ENCODE data around the gene MAPKBP1.

Gene MAPKBP1

GRCh38 chr15:41801185-41801584, 26.9 kb downstream of the MAPKBP1 start:
- H3K4me2 ChIP-seq (ENCODE audit: low read depth, low read length) = no peak overlapping the region
- H3K36me3 ChIP-seq (replicated peaks; ENCODE audit: insufficient read depth, low read length) = no peaks in the 10 kb centered on the region
- H3F3A ChIP-seq (ENCODE audit: insufficient read depth, low read length) = no peaks in the 10 kb centered on the region
- H3K27me3 ChIP-seq (replicated peaks; ENCODE audit: insufficient read depth, low read length) = no peaks in the 10 kb centered on the region
- H4K20me1 ChIP-seq (ENCODE audit: insufficient read depth, low read length) = no peaks in the 10 kb centered on the region
- H3K79me2 ChIP-seq (ENCODE audit: low read length) = no peaks in the 10 kb centered on the region
- H3K9me3 ChIP-seq (replicated peaks; ENCODE audit: insufficient read depth, low read length) = no peaks in the 10 kb centered on the region
- no peak overlapping the region for H3K27ac ChIP-seq (ENCODE audit: low read length)
- no peaks in the 10 kb centered on the region for H3K4me1 ChIP-seq (ENCODE audit: low read length)
- no peak for DNase-seq
- H2AFZ ChIP-seq (ENCODE audit: low read length) = no peak overlapping the region
- no peak overlapping the region for H3K9ac ChIP-seq (ENCODE audit: low read length)
- no peaks in the 10 kb centered on the region for H3K9me2 ChIP-seq (replicated peaks; ENCODE audit: insufficient read depth, low read length)
- H3K4me3 ChIP-seq (ENCODE audit: low read length) = no peak overlapping the region
- no peak for TF ChIP-seq CTCF (IDR thresholded peaks at IDR 0.05; ENCODE audit: low read length)
- TF ChIP-seq EZH2phosphoT487 (IDR thresholded peaks at IDR 0.05; ENCODE audit: low read length) = no peak
- no peak for TF ChIP-seq EZH2 (optimal IDR thresholded peaks at IDR 0.05; ENCODE audit: low read depth, low read length)

GRCh38 chr15:41801850-41802455, 27.7 kb downstream of the MAPKBP1 start:
- no peaks in the 10 kb centered on the region for H3K27me3 ChIP-seq (replicated peaks; ENCODE audit: insufficient read depth, low read length)
- H3K36me3 ChIP-seq (replicated peaks; ENCODE audit: insufficient read depth, low read length) = no peaks in the 10 kb centered on the region
- no peaks in the 10 kb centered on the region for H3K9me2 ChIP-seq (replicated peaks; ENCODE audit: insufficient read depth, low read length)
- TF ChIP-seq CTCF (IDR thresholded peaks at IDR 0.05; ENCODE audit: low read length) (no peak), EZH2phosphoT487 (IDR thresholded peaks at IDR 0.05; ENCODE audit: low read length) (no peak)
- H4K20me1 ChIP-seq (ENCODE audit: insufficient read depth, low read length) = no peaks in the 10 kb centered on the region
- H2AFZ ChIP-seq (ENCODE audit: low read length) = no peak overlapping the region
- no peaks in the 10 kb centered on the region for H3K4me1 ChIP-seq (ENCODE audit: low read length)
- DNase-seq = no peak
- H3K79me2 ChIP-seq (ENCODE audit: low read length) = no peaks in the 10 kb centered on the region
- H3K4me2 ChIP-seq (ENCODE audit: low read depth, low read length) = no peak overlapping the region
- H3K27ac ChIP-seq (ENCODE audit: low read length) = no peak overlapping the region
- H3K4me3 ChIP-seq (ENCODE audit: low read length) = no peak overlapping the region
- H3F3A ChIP-seq (ENCODE audit: insufficient read depth, low read length) = no peaks in the 10 kb centered on the region
- H3K9ac ChIP-seq (ENCODE audit: low read length) = no peak overlapping the region
- no peaks in the 10 kb centered on the region for H3K9me3 ChIP-seq (replicated peaks; ENCODE audit: insufficient read depth, low read length)

- H3K4me2 ChIP-seq (ENCODE audit: low read depth, low read length) = no peak overlapping the region
- DNase-seq = no peak
These were observed 30.1 kb downstream of the MAPKBP1 start for GRCh38 chr15:41804361-41804760.

More at GRCh38 chr15:41804361-41804760, 30.1 kb downstream of the MAPKBP1 start:
- Histone ChIP-seq H3K27ac (ENCODE audit: low read length) (no peak overlapping the region), H3K4me1 (ENCODE audit: low read length) (no peaks in the 10 kb centered on the region), H3K4me3 (ENCODE audit: low read length) (no peak overlapping the region), H3K9me3 (replicated peaks; ENCODE audit: insufficient read depth, low read length) (no peaks in the 10 kb centered on the region), H2AFZ (ENCODE audit: low read length) (no peak overlapping the region), H3F3A (ENCODE audit: insufficient read depth, low read length) (no peaks in the 10 kb centered on the region), H3K27me3 (replicated peaks; ENCODE audit: insufficient read depth, low read length) (no peaks in the 10 kb centered on the region), H3K79me2 (ENCODE audit: low read length) (no peaks in the 10 kb centered on the region), H4K20me1 (ENCODE audit: insufficient read depth, low read length) (no peaks in the 10 kb centered on the region), H3K9ac (ENCODE audit: low read length) (no peak overlapping the region), H3K36me3 (replicated peaks; ENCODE audit: insufficient read depth, low read length) (no peaks in the 10 kb centered on the region), H3K9me2 (replicated peaks; ENCODE audit: insufficient read depth, low read length) (no peaks in the 10 kb centered on the region)
- no peak for TF ChIP-seq EZH2phosphoT487 (IDR thresholded peaks at IDR 0.05; ENCODE audit: low read length)
- no peak for TF ChIP-seq EZH2 (optimal IDR thresholded peaks at IDR 0.05; ENCODE audit: low read depth, low read length)
- TF ChIP-seq CTCF (IDR thresholded peaks at IDR 0.05; ENCODE audit: low read length) = no peak

All from MM.1S (cell line).